Effector memory CD4-positive, alpha-beta T cell (primary cell): Measurements from ENCODE around the gene VAV2.

ENCODE experiments used
- DNase-seq, 3 donors: peaks; one replicate each; pipeline ENCODE4 v3.0.0-alpha.2; 2020
- H3K27ac ChIP-seq: 2 replicates; pipeline ENCODE4 v1.7.0; 2013; ENCODE audit warnings: mild to moderate bottlenecking, low read length, moderate library complexity; ENCODE audit not compliant: insufficient read depth, poor library complexity, severe bottlenecking
- H3K27me3 ChIP-seq: replicated peaks from 2 replicates; pipeline ENCODE4 v1.7.0; 2013; ENCODE audit warnings: mild to moderate bottlenecking, low read length; ENCODE audit not compliant: insufficient read depth, control insufficient read depth, poor library complexity, severe bottlenecking
- H3K36me3 ChIP-seq: 2 replicates; pipeline ENCODE4 v1.7.0; 2013; ENCODE audit warnings: mild to moderate bottlenecking, low read length, moderate library complexity; ENCODE audit not compliant: control insufficient read depth, insufficient read depth
- H3K4me1 ChIP-seq: 2 replicates; pipeline ENCODE4 v1.7.0; 2013; ENCODE audit warnings: low read length, mild to moderate bottlenecking; ENCODE audit not compliant: control insufficient read depth, insufficient read depth, poor library complexity, severe bottlenecking
- H3K4me3 ChIP-seq: 2 replicates; pipeline ENCODE4 v1.7.0; 2013; ENCODE audit warnings: low read length, low read depth, mild to moderate bottlenecking; ENCODE audit not compliant: insufficient read depth, poor library complexity, severe bottlenecking
- H3K9me3 ChIP-seq: 2 replicates; pipeline ENCODE4 v1.7.0; 2013; ENCODE audit warnings: mild to moderate bottlenecking, low read length, moderate library complexity; ENCODE audit not compliant: control insufficient read depth

VAV2 gene

DNA sequence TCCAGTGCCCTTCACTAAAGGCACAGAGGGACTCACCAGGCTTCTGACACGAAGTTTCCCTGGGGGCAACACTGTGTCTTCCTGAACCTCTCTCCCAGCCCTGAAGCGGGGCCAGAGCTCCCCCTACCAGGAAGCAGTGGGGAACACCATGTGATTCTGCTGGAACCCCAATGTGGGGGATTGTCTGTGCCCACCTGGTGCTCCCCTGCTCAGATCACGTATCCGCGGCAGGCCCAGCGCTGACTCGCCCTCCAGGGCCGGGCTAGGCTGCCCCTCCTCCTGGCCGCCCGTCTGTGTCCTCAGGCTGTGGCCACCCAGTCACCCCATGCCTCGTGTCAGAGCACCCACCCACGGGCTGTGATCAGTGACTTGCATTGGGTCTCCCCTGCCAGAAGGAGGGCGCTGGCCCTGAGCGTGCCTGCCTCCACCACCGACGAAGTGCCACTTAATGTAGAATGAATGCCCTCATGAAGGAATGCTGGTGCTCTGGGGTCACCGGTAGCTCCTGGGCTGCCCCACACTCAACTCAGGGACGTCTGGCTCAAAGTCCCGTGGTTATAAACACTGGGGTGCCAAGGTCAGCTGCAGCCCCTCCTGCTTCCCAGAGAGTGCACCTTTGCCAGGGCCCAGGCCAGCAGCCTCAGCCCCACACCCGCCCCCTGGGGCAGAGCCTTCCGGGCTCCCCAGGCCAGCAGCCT is 276.1 kb downstream of the VAV2 start:
- no peak for DNase-seq
- H3K27ac ChIP-seq: no peak overlapping the region
- H3K27me3 ChIP-seq: no peaks in the 10 kb centered on the region
- H3K36me3 ChIP-seq: no peaks in the 10 kb centered on the region
- no peaks in the 10 kb centered on the region for H3K9me3 ChIP-seq
- H3K4me3 ChIP-seq: no peak overlapping the region
- H3K4me1 ChIP-seq: no peaks in the 10 kb centered on the region

DNA sequence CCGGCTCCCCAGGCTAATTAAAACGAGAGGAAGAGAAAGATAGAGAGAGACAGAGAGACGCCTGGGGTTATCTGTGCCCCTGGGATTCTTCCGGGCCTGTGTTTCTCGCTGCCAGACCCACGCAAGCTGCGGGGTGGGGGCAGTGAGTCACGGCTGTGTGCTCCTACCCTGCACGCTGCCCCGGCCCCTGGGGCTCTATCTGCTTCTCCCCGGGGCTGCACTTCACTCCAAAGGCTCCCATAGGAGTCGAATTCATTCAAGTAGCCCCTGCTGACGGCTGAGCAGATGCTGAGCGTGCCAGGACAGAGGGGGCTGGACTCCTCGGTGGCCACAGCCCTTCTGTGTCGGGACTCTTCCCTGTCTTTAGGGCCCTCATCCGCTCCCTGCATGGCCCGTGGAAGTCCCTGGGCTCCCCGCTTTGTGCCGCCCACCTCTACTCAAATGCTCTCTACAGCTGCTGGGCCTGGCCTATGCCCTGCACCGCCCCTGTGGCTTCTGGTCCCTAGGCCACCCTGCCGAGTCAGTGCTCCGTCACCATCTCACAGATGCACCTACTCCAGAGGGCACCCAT is 276.7 kb downstream of the VAV2 start:
- no peaks in the 10 kb centered on the region for H3K9me3 ChIP-seq
- H3K4me1 ChIP-seq: no peaks in the 10 kb centered on the region
- H3K4me3 ChIP-seq: no peak overlapping the region
- no peak for DNase-seq
- H3K36me3 ChIP-seq: no peaks in the 10 kb centered on the region
- H3K27me3 ChIP-seq: no peaks in the 10 kb centered on the region
- no peak overlapping the region for H3K27ac ChIP-seq

GRCh38 chr9:133714606-133715294 is 277.4 kb downstream of the VAV2 start:
- H3K4me1 ChIP-seq: peaks cover 3% of the 10 kb centered on the region

DNA sequence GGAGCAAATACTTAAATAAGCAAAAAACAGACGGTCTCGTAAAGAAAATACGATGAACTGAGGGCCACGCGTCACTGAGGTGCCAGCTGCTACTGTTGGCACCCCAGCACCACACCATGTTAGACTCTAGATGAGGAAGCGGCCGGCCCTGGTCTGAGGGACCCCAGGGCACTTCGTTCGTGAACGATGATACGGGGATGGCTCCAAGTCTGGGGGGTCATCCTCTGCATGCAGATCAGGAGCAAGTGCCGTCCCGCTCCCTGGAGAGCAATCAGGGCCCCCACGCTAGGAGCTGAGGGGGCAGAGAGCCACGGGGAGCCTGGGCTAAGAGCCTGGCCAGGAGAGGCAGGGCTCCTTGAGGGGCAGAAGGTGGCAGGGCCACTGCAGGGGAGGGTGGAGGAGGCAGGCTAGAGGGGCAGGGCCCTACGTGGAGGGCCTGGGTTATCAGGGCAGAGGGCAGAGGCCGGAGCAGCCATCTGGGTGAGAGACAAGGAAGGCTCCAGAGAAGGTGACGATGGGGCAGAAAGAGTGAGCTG is 278.1 kb downstream of the VAV2 start:
- H3K27ac ChIP-seq: no peak overlapping the region
- H3K27me3 ChIP-seq: no peaks in the 10 kb centered on the region

More at GRCh38 chr9:133714606-133715294, 277.4 kb downstream of the VAV2 start:
- no peak for DNase-seq
- Histone ChIP-seq H3K9me3 (no peaks in the 10 kb centered on the region), H3K27ac (no peak overlapping the region), H3K4me3 (no peak overlapping the region), H3K27me3 (no peaks in the 10 kb centered on the region), H3K36me3 (no peaks in the 10 kb centered on the region)

DNA sequence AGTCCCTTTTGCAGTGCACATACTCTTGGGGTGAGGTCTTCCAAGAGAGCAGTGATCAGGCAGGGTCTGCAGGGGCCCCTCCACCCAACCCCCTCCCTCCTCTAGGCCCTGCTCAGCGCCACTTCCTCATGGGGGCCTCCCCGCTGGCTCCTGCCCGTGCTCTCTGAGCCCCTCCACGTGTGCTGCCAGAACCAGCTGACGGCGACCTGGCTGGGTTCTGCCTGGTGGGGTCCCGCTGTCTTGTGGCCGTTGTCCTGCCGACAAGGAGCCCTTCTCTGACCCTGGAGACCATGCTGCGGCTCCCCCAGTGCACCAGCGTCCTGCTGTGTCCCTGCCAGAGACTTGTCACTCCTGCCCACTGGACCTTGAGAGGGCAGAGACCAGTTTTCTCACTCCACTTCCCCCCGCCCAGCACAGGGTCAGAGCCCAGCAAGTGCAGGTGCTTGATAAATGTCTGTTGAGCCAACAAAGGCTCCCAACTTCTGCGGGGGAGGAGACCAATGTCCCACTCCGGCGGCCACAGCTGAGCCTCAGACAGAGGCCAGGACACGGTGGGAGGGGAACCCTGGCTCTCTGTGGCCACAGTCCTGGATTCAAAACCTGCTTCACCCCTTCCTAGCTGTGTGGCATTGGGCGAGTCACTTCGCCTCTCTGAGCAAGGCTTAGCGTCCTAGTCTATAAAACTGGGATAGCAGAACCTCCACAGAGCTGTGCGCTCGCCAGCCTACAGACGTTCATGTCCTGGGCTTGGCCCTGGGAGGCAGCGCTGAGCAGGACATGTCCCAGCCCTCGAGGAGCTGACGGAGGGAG is 278.8 kb downstream of the VAV2 start:
- no peak for DNase-seq
- peaks cover 12% of the 10 kb centered on the region for H3K4me1 ChIP-seq
- H3K27me3 ChIP-seq: no peaks in the 10 kb centered on the region
- H3K36me3 ChIP-seq: no peaks in the 10 kb centered on the region
- no peaks in the 10 kb centered on the region for H3K9me3 ChIP-seq
- H3K27ac ChIP-seq: no peak overlapping the region
- H3K4me3 ChIP-seq: no peak overlapping the region

More for the DNA sequence above, 278.1 kb downstream of the VAV2 start:
- Histone ChIP-seq H3K4me1 (peaks cover 10% of the 10 kb centered on the region), H3K9me3 (no peaks in the 10 kb centered on the region), H3K36me3 (no peaks in the 10 kb centered on the region), H3K4me3 (no peak overlapping the region)
- no peak for DNase-seq

- Histone ChIP-seq H3K9me3 (no peaks in the 10 kb centered on the region), H3K36me3 (no peaks in the 10 kb centered on the region), H3K27ac (no peak overlapping the region), H3K4me3 (no peak overlapping the region), H3K4me1 (peaks cover 12% of the 10 kb centered on the region), H3K27me3 (no peaks in the 10 kb centered on the region)
- no peak for DNase-seq
Observed at GRCh38 chr9:133712221-133713100, 279.7 kb downstream of the VAV2 start.
